HEK293 (cell line): Measurements from ENCODE around the gene SERINC3.

Experiments used
- CTCF ChIA-PET: fragments of 350-600 bp; formaldehyde crosslinking; extraction: SDS; loops from one replicate; lab custom pipeline; 2021; ENCODE audit warnings: antibody characterized with exemption; lab: Yijun Ruan, JAX
- POLR2A ChIA-PET: fragments of 300-600 bp; formaldehyde crosslinking; extraction: SDS; loops from one replicate; lab custom pipeline; 2020; ENCODE audit warnings: antibody characterized with exemption, inconsistent platforms; lab: Yijun Ruan, JAX
- H3K27ac ChIP-seq: fragments of 200-500 bp; sonication (Bioruptor generic); 2 replicates; pipeline ENCODE4 v1.5.1; 2014; ENCODE audit warnings: low read depth, low read length, control low read depth, inconsistent platforms; ENCODE audit errors: extremely low read depth
- H3K36me3 ChIP-seq, 2 experiments: fragments of 200-500 bp in 1 of 2; sonication (Bioruptor generic) in 1 of 2; 1 replicate in 1 of 2; 2 replicates in 1 of 2; pipeline ENCODE4 v1.5.1; 2014 to 2017; ENCODE audit warnings: inconsistent platforms in 2 of 2, low read length in 2 of 2; ENCODE audit not compliant: control insufficient read depth in 2 of 2, insufficient read depth in 1 of 2
- H3K4me1 ChIP-seq: fragments of 200-500 bp; sonication (Bioruptor generic); 2 replicates; pipeline ENCODE4 v1.5.1; 2014; ENCODE audit warnings: mild to moderate bottlenecking, low read length, inconsistent platforms; ENCODE audit not compliant: control insufficient read depth, insufficient read depth
- H3K4me3 ChIP-seq: 2 replicates; pipeline ENCODE4 v1.5.1; 2011; ENCODE audit warnings: low read depth, mild to moderate bottlenecking, control low read depth, low read length, moderate library complexity
- H3K9me3 ChIP-seq: fragments of 200-500 bp; sonication (Bioruptor generic); 2 replicates; pipeline ENCODE4 v1.5.1; 2014; ENCODE audit warnings: low read depth, low read length, inconsistent platforms; ENCODE audit not compliant: control insufficient read depth, insufficient read depth
- BCL6B ChIP-seq: fragments of 450-650 bp; formaldehyde crosslinking; IDR thresholded peaks from 2 replicates; pipeline ENCODE4 v1.5.1; 2017; ENCODE audit warnings: missing biosample characterization, missing genetic modification characterization
- PRDM4 ChIP-seq: fragments of 450-650 bp; formaldehyde crosslinking; IDR thresholded peaks from 2 replicates; pipeline ENCODE4 v1.5.1; 2017; ENCODE audit warnings: missing biosample characterization, missing genetic modification characterization
- REST ChIP-seq: fragments of 450-650 bp; formaldehyde crosslinking; IDR thresholded peaks from 2 replicates; pipeline ENCODE4 v1.5.1; 2016; ENCODE audit warnings: missing biosample characterization, missing genetic modification characterization
- ZIC2 ChIP-seq: fragments of 450-650 bp; formaldehyde crosslinking; IDR thresholded peaks from 2 replicates; pipeline ENCODE4 v1.5.1; 2016; ENCODE audit warnings: missing biosample characterization, missing genetic modification characterization
- ZNF140 ChIP-seq: fragments of 450-650 bp; formaldehyde crosslinking; IDR thresholded peaks from 2 replicates; pipeline ENCODE4 v1.5.1; 2016; ENCODE audit warnings: missing biosample characterization, missing genetic modification characterization
- ZNF202 ChIP-seq: fragments of 450-650 bp; formaldehyde crosslinking; IDR thresholded peaks from 2 replicates; pipeline ENCODE4 v1.5.1; 2016; ENCODE audit warnings: missing biosample characterization, missing genetic modification characterization, borderline replicate concordance
- ZNF366 ChIP-seq: fragments of 450-650 bp; formaldehyde crosslinking; conservative IDR thresholded peaks from 2 replicates; pipeline ENCODE4 v1.5.1; 2016; ENCODE audit warnings: missing biosample characterization, missing genetic modification characterization
- ZNF423 ChIP-seq: fragments of 450-650 bp; formaldehyde crosslinking; IDR thresholded peaks from 2 replicates; pipeline ENCODE4 v1.5.1; 2016; ENCODE audit warnings: missing biosample characterization, missing genetic modification characterization
- ZNF488 ChIP-seq: fragments of 450-650 bp; formaldehyde crosslinking; IDR thresholded peaks from 2 replicates; pipeline ENCODE4 v1.5.1; 2016; ENCODE audit warnings: missing biosample characterization, missing genetic modification characterization
- ZNF560 ChIP-seq: fragments of 450-650 bp; formaldehyde crosslinking; IDR thresholded peaks from 2 replicates; pipeline ENCODE4 v1.5.1; 2017; ENCODE audit warnings: missing biosample characterization, missing genetic modification characterization, borderline replicate concordance
- ZNF585B ChIP-seq: fragments of 450-650 bp; formaldehyde crosslinking; IDR thresholded peaks from 2 replicates; pipeline ENCODE4 v1.5.1; 2016; ENCODE audit warnings: missing biosample characterization, missing genetic modification characterization
- ZNF777 ChIP-seq: fragments of 450-650 bp; formaldehyde crosslinking; IDR thresholded peaks from 2 replicates; pipeline ENCODE4 v1.5.1; 2017; ENCODE audit warnings: missing biosample characterization, missing genetic modification characterization, borderline replicate concordance
- ZNF837 ChIP-seq: fragments of 450-650 bp; formaldehyde crosslinking; IDR thresholded peaks from 2 replicates; pipeline ENCODE4 v1.5.1; 2016; ENCODE audit warnings: missing biosample characterization, missing genetic modification characterization
- ZSCAN18 ChIP-seq: fragments of 450-650 bp; formaldehyde crosslinking; IDR thresholded peaks from 2 replicates; pipeline ENCODE4 v1.5.1; 2016; ENCODE audit warnings: missing biosample characterization, missing genetic modification characterization
- TF ChIP-seq, protein P1 (sequence below): fragments of 450-650 bp; formaldehyde crosslinking; IDR thresholded peaks from 2 replicates; pipeline ENCODE4 v1.5.1; 2016; ENCODE audit warnings: missing biosample characterization, missing genetic modification characterization

The SERINC3 gene

GRCh38 chr20:44509762-44510161, 12.1 kb downstream of the SERINC3 start:
- Histone ChIP-seq H3K9me3 (no peaks in the 10 kb centered on the region), H3K4me3 (no peak overlapping the region), H3K4me1 (no peaks in the 10 kb centered on the region), H3K36me3 (peaks cover 53 to 76% of the 10 kb centered on the region in 2 experiments), H3K27ac (no peak overlapping the region)
- TF ChIP-seq REST (tag by site-specific recombination) (no peak), ZNF777 (no peak), ZNF140 (no peak), ZNF202 (no peak), ZSCAN18 (tag by site-specific recombination) (no peak), ZNF585B (tag by site-specific recombination) (no peak), ZIC2 (tag by site-specific recombination) (no peak), PRDM4 (tag by site-specific recombination) (no peak), ZNF366 (tag by site-specific recombination) (no peak), ZNF837 (no peak), ZNF488 (tag by site-specific recombination) (no peak), ZNF423 (tag by site-specific recombination) (no peak), ZNF560 (tag by site-specific recombination) (no peak), BCL6B (tag by site-specific recombination) (no peak)
- TF ChIP-seq, protein P1, sequence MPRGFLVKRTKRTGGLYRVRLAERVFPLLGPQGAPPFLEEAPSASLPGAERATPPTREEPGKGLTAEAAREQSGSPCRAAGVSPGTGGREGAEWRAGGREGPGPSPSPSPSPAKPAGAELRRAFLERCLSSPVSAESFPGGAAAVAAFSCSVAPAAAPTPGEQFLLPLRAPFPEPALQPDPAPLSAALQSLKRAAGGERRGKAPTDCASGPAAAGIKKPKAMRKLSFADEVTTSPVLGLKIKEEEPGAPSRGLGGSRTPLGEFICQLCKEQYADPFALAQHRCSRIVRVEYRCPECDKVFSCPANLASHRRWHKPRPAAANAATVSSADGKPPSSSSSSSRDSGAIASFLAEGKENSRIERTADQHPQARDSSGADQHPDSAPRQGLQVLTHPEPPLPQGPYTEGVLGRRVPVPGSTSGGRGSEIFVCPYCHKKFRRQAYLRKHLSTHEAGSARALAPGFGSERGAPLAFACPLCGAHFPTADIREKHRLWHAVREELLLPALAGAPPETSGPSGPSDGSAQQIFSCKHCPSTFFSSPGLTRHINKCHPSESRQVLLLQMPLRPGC, result no peak
- ChIA-PET POLR2A (no interaction called here), CTCF (interaction anchor here (0.6 kb wide), 1 partner anchor 124 kb away, joined by 3 read pairs; no protein-coding TSS in a partner anchor)
